Caco-2 (cell line): ENCODE measurements around the gene BRAT1. TPM values are rescaled to one million over a fixed set of nuclear protein-coding genes. Genes with fewer than 3 reads are reported as not detected.

Experiments
- BruUV-seq: library from RNA; stranded (reverse); fragments of 400-500 nt; replicated peaks from 2 replicates; lab custom pipeline; 2021; lab: Mats Ljungman, UMichigan
- CTCF ChIA-PET: fragments of 300-600 bp; sonication (Branson Sonifier 250); formaldehyde crosslinking; loops from one replicate; lab custom pipeline; 2022; ENCODE audit warnings: antibody characterized with exemption; lab: Charles Lee
- POLR2A ChIA-PET: fragments of 300-600 bp; sonication (Branson Sonifier 250); formaldehyde crosslinking; loops from one replicate; lab custom pipeline; 2022; ENCODE audit warnings: antibody characterized with exemption; lab: Charles Lee
- DNase-seq, 2 experiments: peaks; one replicate each; pipeline versions ENCODE4 v3.0.0 to v3.0.0-alpha.2; 2020 to 2022
- H3K27me3 ChIP-seq: replicated peaks from 2 replicates; pipeline ENCODE4 v1.6.0; 2011; ENCODE audit warnings: low read length; ENCODE audit not compliant: control insufficient read depth, insufficient read depth
- H3K36me3 ChIP-seq: 2 replicates; pipeline ENCODE4 v1.5.1; 2011; ENCODE audit warnings: low read length; ENCODE audit not compliant: control insufficient read depth, insufficient read depth
- H3K4me1 ChIP-seq: fragments of 250-450 bp; sonication (Bioruptor Pico); 2 replicates; pipeline ENCODE4 v1.5.1; 2020; ENCODE audit warnings: mild to moderate bottlenecking
- H3K4me3 ChIP-seq: 2 replicates; pipeline ENCODE4 v1.5.1; 2011; ENCODE audit warnings: low read depth, mild to moderate bottlenecking, control low read depth, low read length
- H3K9me3 ChIP-seq: fragments of 250-450 bp; sonication (Bioruptor Pico); 2 replicates; pipeline ENCODE4 v1.5.1; 2020; ENCODE audit warnings: mild to moderate bottlenecking, moderate library complexity
- H3K27ac Mint-ChIP-seq: one replicate; pipeline ENCODE4 v1.8.0; 2022; ENCODE audit warnings: mixed read lengths; ENCODE audit not compliant: unreplicated experiment
- H3K27me3 Mint-ChIP-seq: one replicate; pipeline ENCODE4 v1.8.0; 2022; ENCODE audit warnings: mixed read lengths; ENCODE audit not compliant: insufficient read depth, unreplicated experiment
- H3K36me3 Mint-ChIP-seq: one replicate; pipeline ENCODE4 v1.8.0; 2022; ENCODE audit warnings: mild to moderate bottlenecking, mixed read lengths; ENCODE audit not compliant: insufficient read depth, unreplicated experiment
- H3K4me1 Mint-ChIP-seq: one replicate; pipeline ENCODE4 v1.8.0; 2022; ENCODE audit warnings: low read depth, mixed read lengths; ENCODE audit not compliant: unreplicated experiment
- H3K4me3 Mint-ChIP-seq: one replicate; pipeline ENCODE4 v1.8.0; 2022; ENCODE audit warnings: mild to moderate bottlenecking, moderate library complexity, mixed read lengths; ENCODE audit not compliant: unreplicated experiment
- H3K9me3 Mint-ChIP-seq: one replicate; pipeline ENCODE4 v1.8.0; 2022; ENCODE audit warnings: mixed read lengths; ENCODE audit not compliant: unreplicated experiment
- intact Hi-C: fragments of 100-400 bp; cut with micrococcal nuclease; formaldehyde crosslinking; loops from one replicate; pipeline ENCODE4 v1.10.0; 2022; ENCODE audit not compliant: unreplicated experiment
- total RNA-seq: library from RNA; stranded (reverse); gene quantifications from 2 replicates; pipeline ENCODE4 v1.2.3, GENCODE V29; 2022
- TF ChIP-seq, protein P1 (sequence below), 2 experiments: fragments of 200-600 bp in 1 of 2; IDR thresholded peaks; 1 replicate in 1 of 2; 2 replicates in 1 of 2; pipeline versions ENCODE4 v1.5.1 to v1.8.0; 2011 to 2022; ENCODE audit warnings: antibody characterized with exemption in 1 of 2, control low read depth in 1 of 2, inconsistent platforms in 1 of 2, low read depth in 1 of 2, low read length in 1 of 2, mild to moderate bottlenecking in 1 of 2, moderate library complexity in 1 of 2; ENCODE audit not compliant: insufficient read depth in 1 of 2, severe bottlenecking in 1 of 2, unreplicated experiment in 1 of 2

Gene BRAT1
- total RNA-seq, 1 experiment from 2014 or later, result 33.5 TPM

DNA sequence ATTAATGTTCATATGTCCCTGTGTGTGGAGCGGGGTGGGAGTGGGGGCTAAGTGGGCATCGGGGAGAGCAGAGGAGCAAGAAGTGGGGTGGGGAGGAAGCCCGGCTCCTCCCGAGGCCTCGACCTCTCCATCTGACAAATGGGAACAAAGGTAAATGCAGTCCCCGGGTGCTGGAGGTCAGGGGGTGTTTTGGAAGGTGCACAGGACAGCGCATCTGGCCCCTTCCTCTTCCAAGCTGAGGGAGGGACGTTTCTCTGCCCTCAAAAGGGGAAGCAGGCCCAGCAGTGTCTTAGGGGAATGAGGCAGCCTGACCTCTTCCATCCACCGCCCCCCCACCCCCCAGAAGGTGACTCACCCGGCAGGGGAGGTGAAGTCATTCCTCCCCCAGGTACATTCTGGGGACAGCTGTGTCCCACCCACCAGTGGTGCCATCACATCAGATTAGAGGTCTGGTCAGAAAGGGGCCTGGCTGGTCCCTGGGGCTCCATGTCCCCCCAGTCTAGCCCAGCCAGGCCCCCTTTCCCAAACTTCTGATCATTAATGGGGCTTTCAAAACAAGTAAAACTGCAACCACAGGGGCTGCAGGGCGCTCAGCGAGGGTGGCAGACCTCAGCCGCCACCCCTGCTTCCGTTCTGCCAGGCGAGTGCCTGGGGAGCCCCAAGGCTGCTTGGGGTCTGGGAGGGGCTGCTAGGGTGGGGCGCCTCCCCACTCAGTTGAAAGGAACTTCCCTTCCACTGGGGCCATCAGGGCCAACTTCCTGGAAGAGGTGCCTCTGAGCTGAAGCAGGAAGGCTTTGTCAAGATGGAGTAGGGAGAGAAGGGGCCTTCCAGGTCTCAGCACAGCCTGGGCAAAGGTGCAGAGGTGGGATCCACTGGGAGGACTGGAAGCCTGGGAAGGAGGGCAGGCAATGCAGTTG, 25.0 kb downstream of the BRAT1 start:
- DNase-seq, result no peak
- TF ChIP-seq, protein P1, sequence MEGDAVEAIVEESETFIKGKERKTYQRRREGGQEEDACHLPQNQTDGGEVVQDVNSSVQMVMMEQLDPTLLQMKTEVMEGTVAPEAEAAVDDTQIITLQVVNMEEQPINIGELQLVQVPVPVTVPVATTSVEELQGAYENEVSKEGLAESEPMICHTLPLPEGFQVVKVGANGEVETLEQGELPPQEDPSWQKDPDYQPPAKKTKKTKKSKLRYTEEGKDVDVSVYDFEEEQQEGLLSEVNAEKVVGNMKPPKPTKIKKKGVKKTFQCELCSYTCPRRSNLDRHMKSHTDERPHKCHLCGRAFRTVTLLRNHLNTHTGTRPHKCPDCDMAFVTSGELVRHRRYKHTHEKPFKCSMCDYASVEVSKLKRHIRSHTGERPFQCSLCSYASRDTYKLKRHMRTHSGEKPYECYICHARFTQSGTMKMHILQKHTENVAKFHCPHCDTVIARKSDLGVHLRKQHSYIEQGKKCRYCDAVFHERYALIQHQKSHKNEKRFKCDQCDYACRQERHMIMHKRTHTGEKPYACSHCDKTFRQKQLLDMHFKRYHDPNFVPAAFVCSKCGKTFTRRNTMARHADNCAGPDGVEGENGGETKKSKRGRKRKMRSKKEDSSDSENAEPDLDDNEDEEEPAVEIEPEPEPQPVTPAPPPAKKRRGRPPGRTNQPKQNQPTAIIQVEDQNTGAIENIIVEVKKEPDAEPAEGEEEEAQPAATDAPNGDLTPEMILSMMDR (IDR thresholded peaks at IDR 0.05; ENCODE audit: insufficient read depth in 1 of 2, low read depth in 1 of 2, low read length in 1 of 2, severe bottlenecking in 1 of 2, unreplicated experiment in 1 of 2), result no peak
- Mint-ChIP-seq H3K4me1 (peaks cover 12% of the 10 kb centered on the region), H3K4me3 (no peak overlapping the region), H3K9me3 (no peaks in the 10 kb centered on the region), H3K36me3 (no peaks in the 10 kb centered on the region), H3K27me3 (no peaks in the 10 kb centered on the region), H3K27ac (no peak overlapping the region)
- CTCF ChIA-PET, result no interaction called here
- no peaks in the 10 kb centered on the region for H3K36me3 ChIP-seq
- POLR2A ChIA-PET, result no interaction called here
- peaks cover 54% of the 10 kb centered on the region for H3K4me1 ChIP-seq
- H3K4me3 ChIP-seq, result no peak overlapping the region
- H3K27me3 ChIP-seq, result no peaks in the 10 kb centered on the region
- no peaks in the 10 kb centered on the region for H3K9me3 ChIP-seq
- BruUV-seq, result no TSS peak
- intact Hi-C loops, result no loop called here

DNA sequence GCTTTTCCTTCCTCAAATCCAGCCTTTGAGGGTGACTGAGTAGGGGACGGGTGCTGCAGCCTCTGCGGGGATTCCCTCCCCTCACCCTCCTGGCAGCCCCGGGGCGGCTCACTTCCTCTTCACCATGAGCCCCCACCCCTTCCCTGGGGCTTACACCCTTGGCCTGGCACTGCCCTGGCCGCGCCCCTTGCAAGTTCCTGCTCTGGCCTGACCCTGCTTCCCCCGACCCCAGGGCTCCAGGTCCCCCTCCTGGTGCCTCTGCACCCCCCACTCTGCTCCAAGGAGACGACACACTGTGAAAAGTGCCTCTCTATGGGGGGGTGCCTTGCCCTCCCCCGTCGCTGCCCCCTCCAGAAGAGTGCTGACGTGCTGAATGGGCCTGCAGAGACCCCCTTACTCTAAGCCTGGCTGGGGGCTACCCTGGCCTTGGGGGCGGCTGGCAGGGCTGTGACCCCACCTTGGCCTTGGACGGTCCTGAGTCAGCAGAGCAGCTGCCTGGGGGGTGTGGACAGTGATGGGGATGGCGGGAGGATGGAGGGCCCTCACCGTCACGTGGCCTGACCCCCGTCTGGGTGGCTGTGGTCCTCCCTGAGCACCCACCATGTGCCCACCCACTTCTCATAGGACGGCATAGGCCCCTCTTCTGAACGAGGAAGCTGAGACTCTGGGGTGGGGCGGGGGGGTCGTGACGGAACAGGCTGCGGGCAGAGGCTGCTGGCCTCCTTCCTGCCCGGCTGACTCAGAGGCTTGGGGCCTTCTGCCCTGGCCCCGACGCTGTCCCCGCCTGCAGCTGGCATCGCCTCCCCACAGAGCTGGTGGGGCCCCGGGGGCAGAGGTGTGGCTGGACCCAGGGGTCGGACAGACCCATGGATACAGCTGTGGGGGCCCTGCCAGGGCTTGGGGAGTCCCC, 25.9 kb downstream of the BRAT1 start:
- Mint-ChIP-seq H3K9me3 (no peaks in the 10 kb centered on the region), H3K4me3 (no peak overlapping the region), H3K36me3 (no peaks in the 10 kb centered on the region), H3K4me1 (peaks cover 12% of the 10 kb centered on the region), H3K27ac (peak overlapping the region; percentile 86), H3K27me3 (no peaks in the 10 kb centered on the region)
- TF ChIP-seq, protein P1 (IDR thresholded peaks at IDR 0.05; ENCODE audit: insufficient read depth in 1 of 2, low read depth in 1 of 2, low read length in 1 of 2, severe bottlenecking in 1 of 2, unreplicated experiment in 1 of 2), result no peak
- CTCF ChIA-PET, result no interaction called here
- BruUV-seq, result no TSS peak
- no peaks in the 10 kb centered on the region for H3K36me3 ChIP-seq
- DNase-seq, result no peak
- no peaks in the 10 kb centered on the region for H3K27me3 ChIP-seq
- peaks cover 59% of the 10 kb centered on the region for H3K4me1 ChIP-seq
- POLR2A ChIA-PET, result no interaction called here
- H3K9me3 ChIP-seq, result no peaks in the 10 kb centered on the region
- intact Hi-C loops, result no loop called here
- H3K4me3 ChIP-seq, result no peak overlapping the region

DNA sequence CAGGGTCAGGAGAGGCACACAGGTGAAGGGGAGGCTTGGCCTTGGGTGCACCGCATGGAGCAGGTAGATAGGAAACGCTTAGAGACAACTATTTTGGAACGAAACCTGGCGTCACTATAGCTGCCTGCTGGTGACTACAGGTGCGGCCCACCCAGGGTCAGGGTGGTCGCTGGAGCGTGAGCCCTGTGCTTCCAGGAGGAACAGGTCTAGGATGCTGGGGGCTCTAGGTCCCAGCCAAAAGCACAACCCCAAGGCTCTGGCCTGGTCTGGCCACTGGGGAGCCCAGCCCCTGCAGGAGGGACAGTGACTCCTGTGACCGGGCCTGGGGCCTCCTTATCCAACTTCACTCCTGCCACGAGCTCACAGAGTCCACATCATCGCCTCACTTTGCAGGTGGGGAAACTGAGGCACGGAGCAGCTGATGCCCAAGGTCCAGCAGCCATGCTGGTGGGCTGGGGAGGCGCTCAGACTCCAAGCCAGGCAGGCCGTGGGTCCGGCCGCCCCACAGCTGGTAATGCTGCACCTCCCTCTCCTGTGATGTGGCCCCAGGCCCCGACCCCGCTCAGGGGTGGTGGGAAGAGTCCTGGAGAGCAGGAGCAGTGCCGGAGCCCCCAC, 26.7 kb downstream of the BRAT1 start:
- intact Hi-C loops, result no loop called here
- ChIA-PET CTCF (no interaction called here), POLR2A (no interaction called here)
- H3K27me3 Mint-ChIP-seq, result no peaks in the 10 kb centered on the region
- H3K4me3 Mint-ChIP-seq, result peak overlapping the region; percentile 38
- H3K4me1 Mint-ChIP-seq, result peaks cover 12% of the 10 kb centered on the region
- BruUV-seq, result no TSS peak
- Histone ChIP-seq H3K4me1 (peaks cover 67% of the 10 kb centered on the region), H3K36me3 (no peaks in the 10 kb centered on the region), H3K27me3 (no peaks in the 10 kb centered on the region), H3K4me3 (no peak overlapping the region), H3K9me3 (no peaks in the 10 kb centered on the region)
- peak overlapping the region; percentile 86 for H3K27ac Mint-ChIP-seq
- DNase-seq, result no peak
- no peaks in the 10 kb centered on the region for H3K9me3 Mint-ChIP-seq
- H3K36me3 Mint-ChIP-seq, result no peaks in the 10 kb centered on the region
- TF ChIP-seq, protein P1 (IDR thresholded peaks at IDR 0.05; ENCODE audit: insufficient read depth in 1 of 2, low read depth in 1 of 2, low read length in 1 of 2, severe bottlenecking in 1 of 2, unreplicated experiment in 1 of 2), result no peak
